Measurements from ENCODE around the gene EML5.

EML5 gene

DNA sequence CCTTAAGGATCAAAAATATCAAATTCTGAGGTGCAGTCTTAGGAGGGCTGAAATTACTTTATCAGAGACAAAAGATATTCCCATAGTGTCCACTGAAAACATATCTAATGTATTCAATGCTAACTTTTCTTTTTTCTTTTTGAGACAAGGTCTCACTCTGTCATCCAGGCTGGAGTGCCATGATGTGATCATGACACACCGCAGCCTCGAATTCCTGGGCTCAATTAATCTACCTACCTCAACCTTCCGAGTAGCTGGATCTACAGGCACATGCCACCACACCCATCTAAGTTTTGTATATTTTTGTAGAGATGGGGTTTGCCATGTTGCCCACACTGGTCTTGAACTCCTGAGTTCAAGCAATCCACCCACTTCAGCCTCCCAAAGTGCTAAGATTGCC, 161.7 kb downstream of the EML5 start:
- no peak for DNase-seq (ENCODE audit: low read depth)

DNA sequence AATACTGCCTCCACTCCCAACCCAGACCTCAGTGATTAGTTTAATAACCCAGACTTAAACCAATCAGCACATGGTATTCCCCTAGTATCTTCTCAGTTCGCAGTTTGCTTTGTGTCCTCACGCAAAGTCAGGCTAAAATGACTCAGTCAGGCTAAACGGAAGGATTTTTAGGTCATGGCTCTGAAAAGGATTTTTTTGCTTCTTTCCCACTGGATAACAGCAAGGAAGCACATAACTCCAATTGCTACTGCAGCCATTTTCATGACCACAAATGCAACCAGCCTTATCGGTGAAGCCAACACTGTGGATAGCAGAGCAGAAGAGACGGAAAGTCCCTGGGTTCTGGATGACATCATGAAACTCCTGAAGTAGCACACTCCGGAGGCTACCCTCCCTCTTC, 162.2 kb downstream of the EML5 start:
- no peak overlapping the region for H3K4me3 ChIP-seq (ENCODE audit: low read depth, low read length)
- no peak for DNase-seq (ENCODE audit: low read depth)

More for the DNA sequence above, 161.7 kb downstream of the EML5 start:
- no peak overlapping the region for H3K4me3 ChIP-seq (ENCODE audit: low read depth, low read length)

DNA sequence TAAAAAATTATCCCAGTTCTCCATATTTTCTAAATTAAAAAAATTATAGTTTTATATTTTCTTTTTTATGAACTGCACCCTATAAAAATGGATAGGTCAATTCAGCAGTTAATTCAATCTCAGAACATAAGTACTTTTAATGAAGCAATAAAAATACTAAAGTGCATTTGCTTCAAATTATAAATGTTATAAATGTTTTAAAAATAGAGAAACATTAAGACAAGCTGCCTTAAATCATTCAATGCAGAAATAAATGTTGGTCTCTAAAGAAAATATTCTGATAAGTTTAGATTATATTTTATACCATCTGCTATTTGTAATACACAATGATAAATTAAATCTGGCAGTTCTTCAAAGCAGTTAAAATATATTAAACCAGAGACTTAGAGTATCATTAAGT, 164.3 kb downstream of the EML5 start:
- no peak overlapping the region for H3K4me3 ChIP-seq (ENCODE audit: low read depth, low read length)
- no peak for DNase-seq (ENCODE audit: low read depth)

DNA sequence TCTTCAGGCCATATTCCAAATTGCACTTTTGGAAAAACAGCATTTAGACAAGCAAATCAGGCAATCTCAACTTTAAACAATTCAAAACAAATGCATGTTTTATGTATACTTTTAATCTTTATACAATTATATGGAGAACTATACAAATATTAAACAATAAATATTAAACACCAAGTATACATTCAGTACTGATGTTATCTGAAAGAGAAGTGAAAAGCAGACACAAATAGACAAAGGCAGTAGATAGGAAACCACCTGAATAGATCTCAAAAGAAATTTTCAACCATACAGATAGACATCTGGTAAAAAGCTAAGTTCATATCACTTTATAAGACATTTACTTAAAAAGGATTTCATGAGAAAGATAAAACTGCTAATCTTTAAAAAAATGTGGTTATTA, 164.7 kb downstream of the EML5 start:
- H3K4me3 ChIP-seq (ENCODE audit: low read depth, low read length) = no peak overlapping the region
- DNase-seq (ENCODE audit: low read depth) = no peak

DNA sequence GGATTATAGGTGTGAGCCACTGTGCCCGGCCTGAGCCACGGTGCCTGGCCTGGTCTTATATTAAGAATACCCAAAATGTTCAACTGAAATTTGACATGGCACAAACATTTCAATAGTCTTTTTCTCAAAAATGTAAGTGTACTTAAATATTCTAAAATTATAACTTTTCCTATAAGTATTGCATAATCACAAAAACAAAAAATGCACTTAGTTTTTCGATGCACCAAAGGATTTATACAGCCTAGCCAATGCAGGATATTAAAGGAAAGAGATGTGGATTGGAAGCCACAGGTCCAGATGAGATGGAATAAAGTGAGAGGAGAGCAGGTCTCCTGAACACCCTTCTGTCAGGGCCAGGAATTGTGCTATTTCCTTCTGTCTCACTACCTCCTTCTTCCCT, 167.1 kb downstream of the EML5 start:
- DNase-seq (ENCODE audit: low read depth) = no peak

DNA sequence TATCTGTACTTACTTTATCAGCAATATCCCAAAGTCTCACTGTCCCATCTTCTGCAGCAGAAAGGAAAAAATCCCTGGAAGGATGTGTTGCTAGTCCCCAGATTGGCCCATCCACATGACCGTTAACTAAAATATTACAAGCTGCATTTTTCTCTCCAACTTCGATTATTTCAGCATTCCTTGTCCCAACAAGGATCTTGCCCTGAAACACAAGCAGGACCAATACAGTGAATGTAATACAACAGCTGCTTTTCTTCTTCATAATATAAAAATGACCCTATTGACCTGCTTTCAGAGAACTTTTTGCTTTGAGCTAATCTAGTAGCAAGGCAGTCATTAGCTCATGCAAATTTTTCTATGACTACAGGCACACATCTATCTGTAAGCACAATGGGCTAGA, 171.7 kb downstream of the EML5 start:
- no peak overlapping the region for H3K4me3 ChIP-seq (ENCODE audit: low read depth, low read length)
- DNase-seq (ENCODE audit: low read depth) = no peak

More for the DNA sequence above, 167.1 kb downstream of the EML5 start:
- H3K4me3 ChIP-seq (ENCODE audit: low read depth, low read length) = no peak overlapping the region

DNA sequence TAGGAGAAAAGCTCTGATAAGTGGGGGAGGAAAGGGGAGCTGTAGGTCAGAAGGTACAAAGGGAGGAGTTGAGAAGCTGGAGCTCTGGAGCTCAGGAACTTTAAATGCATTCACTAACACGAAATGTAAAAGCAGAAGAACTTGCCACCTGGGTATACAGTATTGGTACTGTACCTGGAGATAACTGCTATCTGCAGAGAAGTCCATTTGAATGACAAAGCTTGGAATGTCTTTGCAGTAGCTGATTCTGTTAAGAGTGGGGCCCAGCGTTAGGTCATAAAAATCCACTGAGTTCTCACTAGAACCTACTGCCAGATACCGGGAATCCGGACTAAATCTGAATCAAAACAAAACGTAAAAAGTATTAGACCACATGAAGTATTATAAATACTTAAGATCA, 174.3 kb downstream of the EML5 start:
- no peak for DNase-seq (ENCODE audit: low read depth)
- no peak overlapping the region for H3K4me3 ChIP-seq (ENCODE audit: low read depth, low read length)

DNA sequence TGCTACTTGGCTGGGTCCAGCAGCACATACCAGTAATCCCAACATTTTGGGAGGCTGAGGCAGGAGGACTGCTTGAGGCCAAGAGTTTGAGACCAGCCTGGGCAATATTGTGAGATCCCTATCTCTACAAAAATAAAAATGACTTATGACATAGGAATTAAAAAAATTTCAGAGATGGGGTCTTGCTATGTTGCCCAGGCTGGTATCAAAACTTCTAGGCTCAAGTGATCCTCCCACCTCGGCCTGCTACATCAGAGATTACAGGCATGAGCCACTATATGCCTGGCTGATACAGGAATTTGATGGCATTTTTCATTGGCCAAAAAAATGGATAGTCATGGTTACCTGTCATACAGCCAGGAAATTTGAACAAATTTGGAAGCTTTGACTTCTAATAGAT, 175.3 kb downstream of the EML5 start:
- H3K4me3 ChIP-seq (ENCODE audit: low read depth, low read length) = no peak overlapping the region
- DNase-seq (ENCODE audit: low read depth) = no peak

DNA sequence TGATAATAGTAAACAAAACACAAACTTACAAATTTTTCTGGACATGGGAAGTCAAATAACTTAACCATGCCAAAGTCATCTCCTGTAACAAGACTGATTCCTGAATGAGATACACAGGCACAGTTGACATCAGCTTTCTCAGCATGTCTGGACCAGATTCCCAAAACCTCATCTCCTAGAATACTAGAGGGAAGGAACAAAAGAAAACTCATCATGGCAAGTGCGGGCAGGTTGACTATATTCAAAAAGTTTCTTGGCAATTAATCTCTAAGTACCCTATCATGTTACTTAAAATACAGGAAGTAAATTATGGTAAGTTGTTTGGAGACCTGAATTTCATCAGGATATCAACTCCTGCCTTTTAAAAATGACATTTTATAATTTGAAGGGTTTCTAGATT, 176.1 kb downstream of the EML5 start:
- DNase-seq (ENCODE audit: low read depth) = no peak
- no peak overlapping the region for H3K4me3 ChIP-seq (ENCODE audit: low read depth, low read length)

DNA sequence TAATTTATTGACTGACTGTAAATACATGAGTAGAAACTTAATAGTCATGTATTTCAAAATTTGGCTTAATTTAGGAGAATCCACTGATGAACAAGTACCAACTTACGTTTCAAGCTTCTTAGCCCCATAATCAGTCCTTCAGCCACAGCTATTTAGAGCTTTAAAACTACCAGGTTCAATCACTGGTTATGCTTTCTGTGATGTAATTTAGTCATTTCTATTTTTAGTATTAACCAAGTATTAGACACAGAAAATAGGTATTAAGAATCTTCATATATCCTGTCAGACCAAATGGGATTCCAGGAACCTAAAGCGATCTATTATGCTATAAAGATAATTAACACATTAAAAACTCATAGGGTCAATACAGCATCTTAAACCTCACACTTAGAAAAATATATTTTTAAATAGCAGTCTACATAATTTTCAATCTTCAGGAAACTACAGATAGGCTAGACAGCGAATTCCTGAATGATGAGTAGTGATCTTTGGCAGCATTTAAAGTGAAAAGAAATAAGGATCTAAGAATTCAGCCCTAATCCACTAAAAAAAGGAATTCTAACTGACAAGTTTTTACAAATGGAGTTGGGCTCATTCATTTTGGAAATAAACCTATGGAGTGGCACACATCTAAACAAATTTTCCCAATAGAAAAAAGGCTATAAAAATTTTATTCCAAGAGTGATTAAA, 178.4 kb downstream of the EML5 start:
- no peak overlapping the region for H3K4me3 ChIP-seq (ENCODE audit: low read depth, low read length)
- DNase-seq (ENCODE audit: low read depth) = peak; percentile 12

DNA sequence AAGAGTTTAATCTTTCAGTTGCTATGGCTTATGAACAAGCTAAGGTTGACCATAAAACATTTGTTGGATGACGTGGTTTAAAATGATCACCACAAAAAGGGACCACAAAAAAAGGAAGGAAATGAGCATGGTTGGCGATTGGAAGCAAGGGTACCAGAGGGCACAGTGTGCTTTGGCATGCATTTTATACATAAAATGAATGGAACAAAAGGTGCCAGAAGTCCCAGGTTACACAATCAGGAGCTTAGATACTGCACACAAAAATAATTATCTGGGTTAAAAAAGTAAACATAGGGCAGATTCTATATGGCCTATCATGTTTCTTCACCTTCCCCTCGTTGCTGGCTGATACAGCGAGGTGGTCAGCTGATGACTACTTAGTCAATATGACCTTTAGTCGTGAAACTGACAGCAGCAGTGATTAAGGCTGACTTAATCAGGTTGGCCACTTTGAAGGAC, 179.2 kb downstream of the EML5 start:
- DNase-seq (ENCODE audit: low read depth) = no peak
- H3K4me3 ChIP-seq (ENCODE audit: low read depth, low read length) = no peak overlapping the region

DNA sequence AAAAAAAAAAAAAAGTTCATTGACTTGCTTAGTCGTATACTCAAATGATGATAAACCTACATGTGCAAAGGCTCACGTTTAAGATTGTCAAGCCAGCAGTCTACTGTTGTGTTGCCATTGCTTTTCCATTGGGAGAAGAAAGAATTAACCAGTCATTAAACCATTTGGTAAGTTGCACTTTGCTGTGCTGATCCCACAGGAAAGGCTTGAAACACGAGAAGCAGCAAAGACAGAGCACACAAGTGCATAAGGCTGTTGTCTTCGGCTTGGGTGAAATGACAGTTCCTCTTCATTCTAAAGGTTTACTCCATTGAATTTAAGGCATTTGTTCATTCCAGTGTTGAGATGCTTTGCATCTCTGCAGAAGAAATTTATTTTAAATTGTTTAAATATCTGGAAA, 179.8 kb downstream of the EML5 start:
- no peak overlapping the region for H3K4me3 ChIP-seq (ENCODE audit: low read depth, low read length)
- DNase-seq (ENCODE audit: low read depth) = no peak

DNA sequence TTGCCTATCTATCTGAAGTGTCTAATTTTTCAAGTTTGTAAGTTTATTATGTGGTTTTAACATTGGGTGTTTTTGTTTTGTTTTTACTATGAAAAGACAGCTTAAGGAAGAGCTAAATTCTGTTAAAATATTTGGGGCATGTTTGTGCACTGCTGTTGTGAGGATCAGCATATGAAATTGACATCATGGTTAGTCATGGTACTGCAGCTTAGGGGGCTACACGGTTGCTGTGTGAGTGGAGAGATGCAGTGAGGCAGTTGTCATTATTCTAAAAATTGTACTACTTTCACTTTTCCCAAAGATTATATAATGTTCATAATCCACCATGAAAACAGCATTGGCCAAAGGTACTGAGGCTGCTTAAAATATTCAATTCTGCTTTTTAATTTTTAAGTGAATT, 180.9 kb downstream of the EML5 start:
- DNase-seq (ENCODE audit: low read depth) = no peak

DNA sequence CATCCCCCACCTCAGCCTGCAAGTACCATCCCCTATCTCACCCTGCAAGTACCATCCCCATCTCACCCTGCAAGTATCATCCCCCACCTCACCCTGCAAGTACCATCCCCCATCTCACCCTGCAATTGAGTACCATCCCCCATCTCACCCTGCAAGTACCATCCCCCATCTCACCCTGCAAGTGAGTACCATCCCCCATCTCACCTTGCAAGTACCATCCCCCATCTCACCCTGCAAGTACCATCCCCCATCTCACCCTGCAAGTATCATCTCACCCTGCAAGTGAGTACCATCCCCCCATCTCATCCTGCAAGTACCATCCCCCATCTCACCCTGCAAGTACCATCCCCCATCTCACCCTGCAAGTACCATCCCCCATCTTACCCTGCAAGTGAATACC, 184.9 kb downstream of the EML5 start:
- H3K4me3 ChIP-seq (ENCODE audit: low read depth, low read length) = no peak overlapping the region
- DNase-seq (ENCODE audit: low read depth) = no peak

More for the DNA sequence above, 180.9 kb downstream of the EML5 start:
- H3K4me3 ChIP-seq (ENCODE audit: low read depth, low read length) = no peak overlapping the region

DNA sequence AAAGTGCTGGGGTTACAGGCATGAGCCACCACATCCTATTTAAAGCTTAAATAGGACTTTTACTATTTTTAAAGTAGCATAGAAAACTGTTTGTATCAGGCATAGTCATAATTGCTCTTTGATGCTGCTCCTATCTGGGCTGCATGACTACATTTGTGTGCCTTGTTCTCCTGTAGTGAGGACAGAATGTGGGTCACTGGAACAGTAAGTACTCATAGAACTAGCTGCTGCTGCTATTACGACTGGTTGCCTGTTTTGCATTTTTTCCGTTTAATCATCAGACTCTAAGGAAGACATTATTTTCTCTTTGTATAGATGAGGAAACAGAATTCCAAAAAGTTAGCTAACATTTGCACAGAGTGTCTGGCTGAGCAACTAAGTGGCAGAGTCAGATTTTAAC, 187.2 kb downstream of the EML5 start:
- no peak for DNase-seq (ENCODE audit: low read depth)
- no peak overlapping the region for H3K4me3 ChIP-seq (ENCODE audit: low read depth, low read length)

DNA sequence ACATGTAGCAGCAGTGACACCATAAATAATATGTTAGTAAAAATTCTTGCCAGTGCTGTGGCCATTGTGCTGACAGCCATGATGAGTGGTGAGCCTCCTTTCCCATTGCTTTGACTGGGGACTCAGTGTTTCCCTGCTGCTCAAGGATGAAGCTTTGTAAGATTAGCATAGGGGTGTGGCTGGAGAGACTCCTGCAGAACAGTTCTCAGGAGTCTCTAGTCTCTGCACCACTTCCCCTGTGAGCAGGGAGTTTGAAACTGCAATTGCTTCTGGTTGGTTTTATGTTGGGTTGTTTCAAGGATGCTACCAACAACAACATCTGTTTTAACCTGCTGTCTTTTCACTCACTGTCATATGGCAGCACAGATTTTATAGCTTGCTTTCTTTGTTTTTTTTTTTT, 188.5 kb downstream of the EML5 start:
- no peak for DNase-seq (ENCODE audit: low read depth)
- no peak overlapping the region for H3K4me3 ChIP-seq (ENCODE audit: low read depth, low read length)

DNA sequence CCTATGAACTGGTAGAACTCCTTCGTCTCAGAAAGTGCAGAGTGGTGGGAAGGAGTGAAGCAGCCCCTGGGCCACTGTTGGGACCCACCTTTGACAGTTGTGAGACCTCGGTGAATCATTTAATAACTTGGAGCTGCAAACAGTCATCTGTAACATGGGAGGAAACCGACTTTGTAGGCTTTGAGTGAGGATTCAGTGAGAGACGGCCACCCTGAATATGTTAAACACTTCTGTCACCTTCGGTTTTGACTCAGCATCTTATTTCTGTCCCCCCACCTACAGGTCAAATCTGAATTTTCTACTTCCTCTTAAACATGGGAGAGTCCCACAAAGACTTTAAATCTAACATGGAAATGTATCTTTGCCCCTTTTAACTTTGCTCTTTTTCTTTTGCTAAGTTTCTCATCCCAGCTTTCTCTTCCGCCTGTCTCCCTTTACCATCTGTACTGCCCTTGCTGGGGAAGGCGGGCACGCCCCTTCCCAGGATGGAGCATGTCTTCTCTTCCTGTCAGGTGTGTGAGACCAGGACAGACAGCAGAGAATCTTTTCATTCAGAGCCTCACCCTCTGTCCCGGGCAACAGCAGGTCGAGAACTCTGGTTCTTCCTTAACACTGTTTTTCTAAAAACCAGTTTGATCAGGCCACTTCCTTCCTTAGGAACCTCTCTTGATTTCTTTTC, 192.9 kb downstream of the EML5 start:
- no peak overlapping the region for H3K4me3 ChIP-seq (ENCODE audit: low read depth, low read length)
- no peak for DNase-seq (ENCODE audit: low read depth)

DNA sequence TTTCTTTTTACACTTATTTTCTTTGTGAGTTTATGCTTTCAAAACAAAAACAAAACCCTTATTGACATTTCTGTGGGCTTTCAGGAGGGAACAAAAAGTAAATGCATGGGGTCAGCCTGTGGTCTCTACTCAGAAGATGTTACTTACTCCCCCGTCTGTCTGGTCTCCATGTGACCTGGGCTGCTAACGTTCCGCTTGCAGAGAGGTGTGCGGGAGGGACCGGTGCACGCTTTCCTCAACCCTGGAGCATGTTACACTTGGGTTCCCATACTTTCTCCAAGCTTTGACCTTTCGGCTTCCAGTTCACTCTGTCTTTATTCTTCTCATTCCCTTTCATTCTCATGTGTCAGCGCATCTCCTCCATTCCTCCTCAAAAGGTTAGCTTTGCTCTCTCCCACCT, 193.4 kb downstream of the EML5 start:
- no peak for DNase-seq (ENCODE audit: low read depth)
- H3K4me3 ChIP-seq (ENCODE audit: low read depth, low read length) = no peak overlapping the region

DNA sequence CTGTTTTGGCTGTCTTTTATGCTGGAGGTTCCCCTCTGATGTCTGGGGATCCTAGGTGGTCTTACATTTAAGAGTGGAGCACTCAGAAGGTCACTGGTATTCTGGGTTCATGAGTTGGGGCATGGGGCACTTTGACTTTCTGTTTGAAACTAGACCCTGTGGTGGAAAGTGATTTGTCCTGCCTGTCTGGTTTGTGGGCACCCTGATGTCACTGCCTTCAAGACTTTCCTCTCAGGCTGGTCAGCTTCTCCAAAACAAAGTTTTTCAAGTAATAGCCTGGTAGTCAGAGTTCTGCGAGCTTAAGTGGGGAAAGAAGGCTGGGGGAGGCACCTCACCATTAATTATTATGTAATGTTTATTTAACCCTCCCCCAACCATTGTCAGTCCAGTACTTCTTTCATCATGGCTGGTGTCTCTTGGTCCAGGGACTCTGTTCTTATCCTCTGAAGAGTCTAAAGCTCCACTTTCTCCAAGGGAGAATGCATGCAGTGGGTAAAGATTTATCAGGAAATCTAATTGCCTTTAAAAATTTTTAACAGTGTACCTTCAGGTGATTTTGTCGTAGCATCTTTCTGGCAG, 194.6 kb downstream of the EML5 start:
- no peak for DNase-seq (ENCODE audit: low read depth)
- no peak overlapping the region for H3K4me3 ChIP-seq (ENCODE audit: low read depth, low read length)

DNA sequence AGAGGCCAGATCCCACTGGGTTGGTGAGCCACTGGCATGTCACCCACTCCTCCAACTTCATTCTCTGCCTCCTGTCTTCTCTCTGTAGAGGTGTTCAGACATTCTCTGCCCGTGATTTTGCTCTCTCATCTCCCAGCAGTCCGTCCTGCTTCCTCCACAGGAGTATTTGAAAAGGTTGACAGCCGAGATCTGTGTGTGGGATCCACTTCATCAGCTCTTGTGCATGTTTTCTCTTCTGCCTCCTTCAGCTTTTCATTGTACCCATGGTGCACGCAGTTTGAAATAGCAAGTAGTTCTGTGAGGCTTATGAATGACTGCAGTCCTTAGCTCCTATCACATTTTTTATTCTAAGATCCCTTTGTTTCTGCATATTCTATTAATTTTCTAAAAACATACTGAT, 195.2 kb downstream of the EML5 start:
- H3K4me3 ChIP-seq (ENCODE audit: low read depth, low read length) = no peak overlapping the region
- DNase-seq (ENCODE audit: low read depth) = no peak

DNA sequence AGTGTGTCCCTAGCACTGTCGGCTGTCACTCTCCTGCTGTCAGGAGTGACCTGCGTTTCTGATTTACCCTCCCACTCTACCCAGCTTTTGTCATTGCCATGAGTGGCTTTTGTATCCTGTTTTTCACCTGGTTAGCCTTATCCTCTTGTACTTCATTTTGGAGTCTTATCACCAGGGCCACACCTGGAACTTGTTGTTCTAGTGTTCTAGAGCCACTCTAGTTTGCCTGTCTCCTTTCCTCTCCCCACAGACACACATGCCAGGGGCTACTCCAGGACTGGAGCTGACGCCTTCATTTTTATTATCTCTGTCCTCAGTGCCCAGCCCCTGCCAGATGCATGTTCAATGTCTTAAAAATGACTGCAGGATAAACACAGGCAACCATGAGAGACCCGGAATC, 195.7 kb downstream of the EML5 start:
- DNase-seq (ENCODE audit: low read depth) = no peak
- no peak overlapping the region for H3K4me3 ChIP-seq (ENCODE audit: low read depth, low read length)

Measured in skeletal muscle cell (primary cell).